Transverse colon (tissue), 4 donors: ENCODE measurements around the gene TMEFF1. TPM values are rescaled to one million over a fixed set of nuclear protein-coding genes. Genes with fewer than 3 reads are reported as not detected.

Experiments used
- DNase-seq: peaks from one replicate; pipeline ENCODE4 v3.0.0-alpha.2; 2019
- H3K27ac ChIP-seq, 4 donors: fragments of 200-600 bp; sonication (generic); 2 replicates each; pipeline ENCODE4 v1.5.1; 2016 to 2018; ENCODE audit warnings: inconsistent platforms in 4 of 4
- H3K27me3 ChIP-seq: fragments of 200-600 bp; sonication (generic); 2 replicates; pipeline ENCODE4 v1.5.1; 2017; ENCODE audit warnings: inconsistent platforms
- H3K36me3 ChIP-seq, 4 donors: fragments of 200-600 bp; sonication (generic); 2 replicates each; pipeline ENCODE4 v1.5.1; 2017 to 2019; ENCODE audit warnings: inconsistent platforms in 4 of 4
- H3K4me1 ChIP-seq, 4 donors: fragments of 200-600 bp; sonication (generic); 2 replicates each; pipeline ENCODE4 v1.5.1; 2017 to 2020; ENCODE audit warnings: inconsistent platforms in 4 of 4
- H3K4me3 ChIP-seq, 4 donors: fragments of 200-600 bp; sonication (generic); 1 replicate in 1 of 4; 2 replicates in 3 of 4; pipeline versions ENCODE4 v1.5.1 to v1.6.1; 2017 to 2019; ENCODE audit warnings: inconsistent platforms in 4 of 4
- H3K9me3 ChIP-seq, 2 donors: fragments of 200-600 bp; sonication (generic); 2 replicates each; pipeline ENCODE4 v1.5.1; 2017 to 2019; ENCODE audit warnings: inconsistent platforms in 2 of 2
- CTCF ChIP-seq, 5 experiments: fragments of 200-600 bp in 3 of 5; fragments of 450-650 bp in 2 of 5; sonication (generic) in 3 of 5; IDR thresholded peaks; 1 replicate in 2 of 5; 2 replicates in 3 of 5; pipeline ENCODE4 v1.5.1; 2016 to 2017; ENCODE audit warnings: antibody characterized with exemption in 5 of 5, inconsistent platforms in 3 of 5, mild to moderate bottlenecking in 2 of 5, moderate library complexity in 1 of 5
- EP300 ChIP-seq: sonication (generic); formaldehyde crosslinking; IDR thresholded peaks from one replicate; pipeline ENCODE4 v1.6.1; 2017; ENCODE audit warnings: antibody characterized with exemption, low read depth
- POLR2A ChIP-seq: fragments of 450-650 bp; IDR thresholded peaks from one replicate; pipeline ENCODE4 v1.6.1; 2016; ENCODE audit warnings: antibody characterized with exemption, mild to moderate bottlenecking, moderate library complexity
- POLR2AphosphoS5 ChIP-seq, 3 donors: sonication (generic); formaldehyde crosslinking; IDR thresholded peaks; one replicate each; pipeline ENCODE4 v1.6.1; 2016; ENCODE audit warnings: antibody characterized with exemption in 3 of 3
- whole genome bisulfite sequencing, 2 donors: methylation state at CpG; one replicate each; pipeline ENCODE4 v1.1.5; 2018; ENCODE audit warnings: low coverage in 1 of 2; 5-methylcytosine and 5-hydroxymethylcytosine counted together
- in situ Hi-C, 4 donors: fragments of 200-750 bp; cut with MboI; loops; one replicate each; pipeline versions ENCODE4 v1.15.0 to v1.15.1; 2017; ENCODE audit warnings: low sequenced_read_pairs in 3 of 4, low pct_ligation_motif_present in 1 of 4, low pct_unique_long_range_greater_than_20kb in 1 of 4
- intact Hi-C: fragments of 100-400 bp; cut with DNase I; formaldehyde crosslinking; loops from one replicate; pipeline ENCODE4 v1.15.1; 2023; ENCODE audit warnings: low total_unique reads
- total RNA-seq, 4 donors: library from RNA; depleted of rRNA; stranded (reverse); fragments of >200 nt; gene quantifications; one replicate each; pipeline ENCODE4 v1.1.0, GENCODE V29; 2016

Gene TMEFF1
- total RNA-seq, 4 donors from 2014 or later, result not detected

DNA sequence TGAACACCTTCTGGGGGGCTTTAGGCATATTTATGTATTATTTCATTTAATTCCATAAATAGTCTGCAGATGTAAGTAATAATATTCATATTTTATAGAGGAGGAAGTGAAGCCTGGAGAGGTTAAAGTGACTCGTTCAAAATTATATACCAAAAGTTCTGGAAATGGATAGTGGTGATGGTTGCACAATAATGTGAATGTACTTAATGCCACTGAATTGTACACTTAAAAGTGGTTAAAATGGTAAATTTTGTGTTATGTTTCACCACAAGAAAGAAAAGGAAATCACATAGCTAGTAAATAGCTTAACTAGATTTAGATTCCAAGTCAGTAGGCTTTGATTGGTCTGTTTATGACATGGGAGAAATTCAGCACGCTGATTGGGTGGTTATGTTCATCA, 13.0 kb upstream of the TMEFF1 start:
- no peak overlapping the region for H3K4me3 ChIP-seq
- no peaks in the 10 kb centered on the region for H3K36me3 ChIP-seq
- H3K9me3 ChIP-seq, result no peaks in the 10 kb centered on the region
- in situ Hi-C loops, result loop anchor here in 1 of 4 donors (10.0 kb wide), 1 partner anchor 55 kb away; no protein-coding TSS in a partner anchor
- no peak for DNase-seq
- intact Hi-C loops, result loop anchor here (2.0 kb wide), 1 partner anchor 17 kb away; no protein-coding TSS in a partner anchor
- no peaks in the 10 kb centered on the region for H3K4me1 ChIP-seq
- WGBS, 2 donors, result 48 to 70% methylated on average over 2 of the region's 2 CpGs
- H3K27ac ChIP-seq, result no peak overlapping the region
- H3K27me3 ChIP-seq, result no peaks in the 10 kb centered on the region
- no peak for TF ChIP-seq POLR2AphosphoS5 (IDR thresholded peaks at IDR 0.05)
- no peak for TF ChIP-seq EP300
- TF ChIP-seq CTCF (IDR thresholded peaks at IDR 0.05), result no peak
- no peak for TF ChIP-seq POLR2A

DNA sequence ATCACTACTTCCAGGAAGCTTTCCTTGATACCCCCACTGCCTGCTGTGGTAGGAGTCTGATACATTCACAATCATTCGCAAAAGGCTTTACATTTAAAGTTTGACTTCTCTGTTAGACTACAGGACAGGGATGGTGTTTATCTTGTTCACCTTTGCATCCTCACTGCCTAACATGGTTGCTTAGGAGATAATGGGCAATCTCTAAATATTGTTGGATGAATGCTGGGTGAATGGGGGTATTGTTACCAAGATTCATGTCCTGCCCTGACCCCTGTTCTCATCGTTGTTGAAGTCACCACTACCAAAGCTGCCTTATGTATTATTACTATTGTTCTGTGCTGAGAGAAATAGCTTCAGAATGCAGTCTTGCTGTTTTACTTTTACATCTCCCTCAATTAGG, 7.7 kb upstream of the TMEFF1 start:
- TF ChIP-seq CTCF (IDR thresholded peaks at IDR 0.05), result no peak
- no peak for TF ChIP-seq POLR2AphosphoS5 (IDR thresholded peaks at IDR 0.05)
- TF ChIP-seq POLR2A, result no peak
- TF ChIP-seq EP300, result no peak
- intact Hi-C loops, result no loop called here
- Histone ChIP-seq H3K9me3 (no peaks in the 10 kb centered on the region), H3K27me3 (no peaks in the 10 kb centered on the region), H3K4me3 (no peak overlapping the region), H3K4me1 (no peaks in the 10 kb centered on the region), H3K27ac (no peak overlapping the region), H3K36me3 (no peaks in the 10 kb centered on the region)
- in situ Hi-C loops, result no loop called here
- 63 to 88% methylated on average over 2 of the region's 2 CpGs for WGBS, 2 donors
- no peak for DNase-seq

DNA sequence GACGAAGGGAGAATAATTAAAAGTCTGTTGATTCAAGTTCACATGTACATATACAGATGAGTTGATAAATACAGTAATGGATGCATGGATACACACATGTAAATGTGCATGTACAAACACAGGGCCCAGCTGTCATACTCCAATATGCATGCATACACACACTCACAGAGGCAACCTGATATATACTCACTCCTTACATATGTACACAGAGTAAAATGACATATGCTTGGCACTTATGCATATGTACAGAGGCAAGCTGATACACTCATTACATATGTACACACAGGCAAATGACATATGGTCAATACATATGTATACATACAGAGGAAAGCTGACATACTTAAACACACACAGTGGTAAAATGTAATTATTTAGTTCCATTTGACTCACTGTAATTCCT, 7.2 kb upstream of the TMEFF1 start:
- intact Hi-C loops (no loop called here), in situ Hi-C loops (no loop called here)
- no peaks in the 10 kb centered on the region for H3K4me1 ChIP-seq
- H3K27me3 ChIP-seq, result no peaks in the 10 kb centered on the region
- 97 to 100% methylated on average over 1 of the region's 1 CpG for WGBS, 2 donors
- TF ChIP-seq EP300 (no peak), POLR2AphosphoS5 (IDR thresholded peaks at IDR 0.05) (no peak), CTCF (IDR thresholded peaks at IDR 0.05) (no peak), POLR2A (no peak)
- no peak for DNase-seq
- no peaks in the 10 kb centered on the region for H3K9me3 ChIP-seq
- H3K36me3 ChIP-seq, result no peaks in the 10 kb centered on the region
- H3K27ac ChIP-seq, result no peak overlapping the region
- no peak overlapping the region for H3K4me3 ChIP-seq

GRCh38 chr9:100466171-100466828, 6.6 kb upstream of the TMEFF1 start:
- no peak overlapping the region for H3K27ac ChIP-seq
- no peaks in the 10 kb centered on the region for H3K9me3 ChIP-seq
- TF ChIP-seq POLR2AphosphoS5 (IDR thresholded peaks at IDR 0.05) (no peak), CTCF (IDR thresholded peaks at IDR 0.05) (no peak), POLR2A (no peak)
- H3K4me3 ChIP-seq, result no peak overlapping the region
- in situ Hi-C loops (no loop called here), intact Hi-C loops (no loop called here)
- no peaks in the 10 kb centered on the region for H3K27me3 ChIP-seq
- WGBS, 2 donors, result 98 to 100% methylated on average over 1 to 2 of the region's 2 CpGs
- H3K36me3 ChIP-seq, result no peaks in the 10 kb centered on the region
- DNase-seq, result no peak
- no peaks in the 10 kb centered on the region for H3K4me1 ChIP-seq
